Left ventricle myocardium inferior (tissue), 1 donor: ENCODE measurements around the gene LGALSL. TPM values are rescaled to one million over a fixed set of nuclear protein-coding genes. Genes with fewer than 3 reads are reported as not detected.

Experiments used
- DNase-seq: peaks from one replicate; pipeline ENCODE4 v3.0.0-alpha.2; 2020
- H3K27ac ChIP-seq: fragments of 200-600 bp; replicated peaks from 2 replicates; pipeline ENCODE4 v1.8.0; 2021
- H3K27me3 ChIP-seq: fragments of 200-600 bp; 2 replicates; pipeline ENCODE4 v1.8.0; 2021; ENCODE audit warnings: low read depth
- H3K36me3 ChIP-seq: fragments of 200-600 bp; 2 replicates; pipeline ENCODE4 v1.8.0; 2021
- H3K4me1 ChIP-seq: fragments of 200-600 bp; 2 replicates; pipeline ENCODE4 v1.8.0; 2021
- H3K4me3 ChIP-seq: fragments of 200-600 bp; 2 replicates; pipeline ENCODE4 v1.8.0; 2021; ENCODE audit warnings: mild to moderate bottlenecking, moderate library complexity
- H3K9me3 ChIP-seq: fragments of 200-600 bp; replicated peaks from 2 replicates; pipeline ENCODE4 v1.8.0; 2021
- CTCF ChIP-seq: fragments of 200-600 bp; IDR thresholded peaks from 2 replicates; pipeline ENCODE4 v1.8.0; 2021; ENCODE audit warnings: antibody characterized with exemption, mild to moderate bottlenecking, borderline replicate concordance
- intact Hi-C: fragments of 100-400 bp; cut with micrococcal nuclease; formaldehyde crosslinking; loops from one replicate; pipeline ENCODE4 v1.11.0; 2022
- total RNA-seq: library from RNA; stranded (reverse); fragmentation: NEBNext Ultra II Directional; extraction: Animal tissue kit (Norgen Biotek cat#: 25700); gene quantifications from one replicate; pipeline ENCODE4 v1.2.1, GENCODE V29; 2021
- donor health status: DM: no; HTN: yes; CAD: no; lungs with severe emphysema.

The LGALSL gene
- total RNA-seq, 1 donor from 2014 or later: 8.1 TPM

- H3K27ac ChIP-seq: no peak overlapping the region
- intact Hi-C loops: no loop called here
- no peak for TF ChIP-seq CTCF
- DNase-seq: no peak
- no peaks in the 10 kb centered on the region for H3K9me3 ChIP-seq
- H3K4me1 ChIP-seq: no peaks in the 10 kb centered on the region
- H3K36me3 ChIP-seq: peaks cover 12% of the 10 kb centered on the region
- no peaks in the 10 kb centered on the region for H3K27me3 ChIP-seq
- no peak overlapping the region for H3K4me3 ChIP-seq
Measured at GRCh38 chr2:64463781-64464180, 9.8 kb downstream of the LGALSL start.

DNA sequence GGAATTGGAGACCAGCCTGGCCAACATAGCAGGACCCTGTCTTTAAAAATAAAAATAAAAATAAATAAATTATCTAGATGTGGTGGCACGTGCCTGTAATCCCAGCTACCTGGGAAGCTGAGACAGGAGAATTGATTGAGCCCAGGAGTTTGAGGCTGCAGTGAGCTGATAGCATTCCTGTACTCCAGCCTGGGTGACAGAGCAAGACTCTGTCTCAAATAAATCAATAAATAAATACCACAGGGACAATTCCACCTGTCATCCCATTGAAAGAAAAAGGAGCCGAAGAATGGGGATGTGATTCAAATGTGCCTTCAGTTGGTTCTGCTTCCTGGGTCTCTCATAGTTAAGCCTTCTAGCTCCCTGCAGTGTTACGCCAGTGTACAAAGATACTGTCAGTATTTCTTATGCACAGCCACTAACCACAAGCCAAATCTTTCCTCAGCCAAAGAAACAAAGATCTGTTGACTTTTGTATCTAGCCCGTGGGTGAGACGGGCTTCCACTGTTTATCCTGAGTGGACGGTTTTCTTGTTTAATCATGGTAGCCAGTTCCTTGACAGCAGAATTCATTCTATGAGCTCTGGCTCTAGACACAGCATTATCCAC lies 12.6 kb downstream of the LGALSL start:
- no peak overlapping the region for H3K4me3 ChIP-seq
- intact Hi-C loops: no loop called here
- no peaks in the 10 kb centered on the region for H3K36me3 ChIP-seq
- TF ChIP-seq CTCF: no peak
- H3K27me3 ChIP-seq: no peaks in the 10 kb centered on the region
- DNase-seq: no peak
- no peaks in the 10 kb centered on the region for H3K4me1 ChIP-seq
- no peaks in the 10 kb centered on the region for H3K9me3 ChIP-seq
- H3K27ac ChIP-seq: no peak overlapping the region

- Histone ChIP-seq H3K27me3 (no peaks in the 10 kb centered on the region), H3K36me3 (no peaks in the 10 kb centered on the region), H3K27ac (no peak overlapping the region), H3K4me1 (no peaks in the 10 kb centered on the region), H3K4me3 (no peak overlapping the region), H3K9me3 (no peaks in the 10 kb centered on the region)
- no peak for TF ChIP-seq CTCF
- intact Hi-C loops: no loop called here
- DNase-seq: no peak
Measured at GRCh38 chr2:64467096-64467843, 13.3 kb downstream of the LGALSL start.

- H3K36me3 ChIP-seq: no peaks in the 10 kb centered on the region
- no peak overlapping the region for H3K27ac ChIP-seq
- intact Hi-C loops: no loop called here
- H3K9me3 ChIP-seq: no peaks in the 10 kb centered on the region
- H3K4me1 ChIP-seq: no peaks in the 10 kb centered on the region
- TF ChIP-seq CTCF: no peak
- no peaks in the 10 kb centered on the region for H3K27me3 ChIP-seq
- H3K4me3 ChIP-seq: no peak overlapping the region
- no peak for DNase-seq
Measured at GRCh38 chr2:64469261-64469660, 15.3 kb downstream of the LGALSL start.

- no peak for DNase-seq
- intact Hi-C loops: no loop called here
- Histone ChIP-seq H3K27ac (no peak overlapping the region), H3K4me3 (no peak overlapping the region), H3K27me3 (no peaks in the 10 kb centered on the region), H3K9me3 (no peaks in the 10 kb centered on the region), H3K4me1 (no peaks in the 10 kb centered on the region), H3K36me3 (no peaks in the 10 kb centered on the region)
- TF ChIP-seq CTCF: no peak
Measured at GRCh38 chr2:64470071-64470470, 16.1 kb downstream of the LGALSL start.
